Psoas muscle (tissue), 8 donors: ENCODE measurements around the gene DOCK10. TPM values are rescaled to one million over a fixed set of nuclear protein-coding genes. Genes with fewer than 3 reads are reported as not detected.

ENCODE experiments used
- ATAC-seq, 4 donors: fragments of 200-7000 bp; cut with Tn5 transposase; one replicate each; pipeline ENCODE4 v1.9.1; 2020; ENCODE audit warnings: moderate library complexity in 3 of 4, mild to moderate bottlenecking in 2 of 4
- DNase-seq, 2 donors: peaks; one replicate each; pipeline ENCODE4 v3.0.0-alpha.2; 2020
- H3K27ac ChIP-seq: fragments of 200-600 bp; one replicate; pipeline ENCODE4 v1.8.0; 2022
- H3K27me3 ChIP-seq, 3 donors: fragments of 200-600 bp in 1 of 3; one replicate each; pipeline versions ENCODE4 v1.6.1 to v1.8.0; 2013 to 2022; ENCODE audit warnings: low read length in 2 of 3, mild to moderate bottlenecking in 2 of 3, moderate library complexity in 1 of 3; ENCODE audit not compliant: insufficient read depth in 3 of 3
- H3K36me3 ChIP-seq, 2 donors: fragments of 200-600 bp in 1 of 2; one replicate each; pipeline versions ENCODE4 v1.6.1 to v1.8.0; 2013 to 2022; ENCODE audit warnings: low read depth in 1 of 2, mild to moderate bottlenecking in 1 of 2, moderate library complexity in 1 of 2; ENCODE audit not compliant: insufficient read depth in 1 of 2
- H3K4me1 ChIP-seq: fragments of 200-600 bp; one replicate; pipeline ENCODE4 v1.8.0; 2022
- H3K4me3 ChIP-seq: fragments of 200-600 bp; one replicate; pipeline ENCODE4 v1.8.0; 2022; ENCODE audit warnings: mild to moderate bottlenecking
- H3K9me3 ChIP-seq: fragments of 200-600 bp; one replicate; pipeline ENCODE4 v1.8.0; 2022
- WGBS, 3 donors: extraction: QIAGEN DNeasy Blood & Tissue Kit; methylation state at CpG; one replicate each; pipeline versions ENCODE4 v1.1.6 to v1.1.7; 2013; 5-methylcytosine and 5-hydroxymethylcytosine counted together
- intact Hi-C, 2 donors: fragments of 100-400 bp; cut with DNase I; formaldehyde crosslinking; loops; one replicate each; pipeline versions ENCODE4 v1.11.0 to v1.14.2; 2022
- polyA plus RNA-seq, 3 donors: library from polyadenylated mRNA; stranded (reverse); fragments of 200-250 nt; gene quantifications; one replicate each; pipeline ENCODE4 v1.2.3, GENCODE V29; 2013
- total RNA-seq, 4 donors: library from RNA; stranded (reverse); fragmentation: NEBNext Ultra II Directional in 2 of 4; extraction: Animal tissue kit (Norgen Biotek cat#: 25700) in 2 of 4; gene quantifications; one replicate each; pipeline versions ENCODE4 v1.2.1 to v1.2.4, GENCODE V29; 2021 to 2023
- TF ChIP-seq, protein P1 (sequence below): fragments of 200-600 bp; IDR thresholded peaks from one replicate; pipeline ENCODE4 v1.8.0; 2022; ENCODE audit warnings: antibody characterized with exemption
- donor health status: healthy with polysubstance abuse.
- donor health status: DM: no; HTN: no; CAD: no; lungs with moderate emphysema.
- donor health status: Bipolar disorder and iron deficiency.
- donor health status: healthy.
- donor health status: DM: yes; HTN: yes; CAD: no.
- donor health status: DM: no; HTN: no; CAD: no.
- donor health status: DM: no; HTN: no; CAD: no.
- donor health status: DM: yes; HTN: yes; CAD: no.

Gene DOCK10
- total and polyA plus RNA-seq, 7 donors, result 0.17 to 4.4 (median 1.0) TPM

DNA sequence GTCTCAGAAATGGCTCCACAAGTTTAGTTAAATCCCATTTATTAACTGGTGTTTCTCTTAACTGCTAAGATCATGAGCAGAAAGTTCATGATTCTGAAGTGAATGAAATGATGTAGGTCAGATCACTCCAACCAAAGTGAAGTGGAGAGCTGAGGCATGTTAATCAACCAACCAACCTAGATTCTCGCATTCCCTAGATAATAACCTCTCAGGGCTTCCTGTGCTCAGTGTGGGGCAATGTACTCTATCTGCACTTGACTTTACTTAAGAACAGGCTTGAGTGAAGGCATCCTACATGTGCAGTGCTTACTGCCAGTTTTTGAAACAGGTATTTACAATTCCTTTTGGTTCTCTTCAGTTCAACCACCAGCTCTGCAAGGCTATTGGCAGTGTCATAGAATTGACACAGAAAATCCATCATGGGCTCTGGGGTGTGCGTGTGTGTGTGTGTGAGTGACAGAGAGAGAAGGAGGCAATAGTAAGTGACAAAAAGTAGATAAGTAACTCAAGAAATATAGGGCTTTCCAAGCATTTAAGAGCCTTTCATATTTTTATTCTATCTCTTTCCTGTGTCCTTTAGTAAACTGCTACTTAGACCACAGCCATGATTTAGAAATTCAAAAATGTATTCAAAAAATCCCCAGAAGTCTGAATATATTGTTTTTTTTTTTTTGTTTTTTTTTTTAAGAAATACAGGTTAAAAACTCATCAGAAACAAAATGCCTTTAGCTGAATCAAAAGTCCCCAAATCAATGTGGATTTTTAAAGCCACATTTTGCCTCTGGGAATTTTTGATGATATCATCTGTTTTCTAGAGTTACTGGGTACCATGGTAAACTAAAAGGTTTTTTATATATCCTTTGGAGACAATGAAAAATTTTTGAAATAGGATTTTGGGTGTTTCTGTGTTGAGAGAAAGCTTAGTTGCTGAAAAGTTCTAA lies 28.6 kb downstream of the DOCK10 start:
- no peaks in the 10 kb centered on the region for H3K36me3 ChIP-seq
- ATAC-seq (no peak), DNase-seq (no peak)
- intact Hi-C loops, result no loop called here
- no peak overlapping the region for H3K4me3 ChIP-seq
- WGBS, 3 donors, result 94 to 98% (median 95%) methylated on average over 2 of the region's 2 CpGs
- no peaks in the 10 kb centered on the region for H3K27me3 ChIP-seq
- H3K27ac ChIP-seq, result no peak overlapping the region
- no peaks in the 10 kb centered on the region for H3K9me3 ChIP-seq
- H3K4me1 ChIP-seq, result no peaks in the 10 kb centered on the region
- TF ChIP-seq, protein P1, sequence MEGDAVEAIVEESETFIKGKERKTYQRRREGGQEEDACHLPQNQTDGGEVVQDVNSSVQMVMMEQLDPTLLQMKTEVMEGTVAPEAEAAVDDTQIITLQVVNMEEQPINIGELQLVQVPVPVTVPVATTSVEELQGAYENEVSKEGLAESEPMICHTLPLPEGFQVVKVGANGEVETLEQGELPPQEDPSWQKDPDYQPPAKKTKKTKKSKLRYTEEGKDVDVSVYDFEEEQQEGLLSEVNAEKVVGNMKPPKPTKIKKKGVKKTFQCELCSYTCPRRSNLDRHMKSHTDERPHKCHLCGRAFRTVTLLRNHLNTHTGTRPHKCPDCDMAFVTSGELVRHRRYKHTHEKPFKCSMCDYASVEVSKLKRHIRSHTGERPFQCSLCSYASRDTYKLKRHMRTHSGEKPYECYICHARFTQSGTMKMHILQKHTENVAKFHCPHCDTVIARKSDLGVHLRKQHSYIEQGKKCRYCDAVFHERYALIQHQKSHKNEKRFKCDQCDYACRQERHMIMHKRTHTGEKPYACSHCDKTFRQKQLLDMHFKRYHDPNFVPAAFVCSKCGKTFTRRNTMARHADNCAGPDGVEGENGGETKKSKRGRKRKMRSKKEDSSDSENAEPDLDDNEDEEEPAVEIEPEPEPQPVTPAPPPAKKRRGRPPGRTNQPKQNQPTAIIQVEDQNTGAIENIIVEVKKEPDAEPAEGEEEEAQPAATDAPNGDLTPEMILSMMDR, result no peak

DNA sequence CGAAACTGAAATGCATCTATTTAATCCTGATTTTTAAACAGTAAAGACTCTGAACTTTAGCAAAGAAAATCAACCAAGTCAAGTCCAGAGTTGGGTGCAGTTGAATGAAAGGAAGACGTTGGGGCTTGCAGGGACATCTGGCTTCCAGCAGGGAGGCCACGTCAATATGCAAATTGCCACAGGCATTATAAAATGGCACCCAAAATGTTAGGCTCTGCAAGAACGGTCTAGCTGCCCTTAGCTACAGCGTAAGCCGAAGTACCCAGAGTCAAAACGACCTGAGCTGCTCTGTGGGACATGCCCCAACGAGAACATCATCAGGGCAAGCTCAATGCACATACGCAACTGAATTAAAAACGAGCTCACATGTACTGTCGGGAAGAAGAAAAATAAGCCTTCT lies 30.7 kb downstream of the DOCK10 start:
- Histone ChIP-seq H3K27ac (no peak overlapping the region), H3K4me3 (no peak overlapping the region), H3K27me3 (no peaks in the 10 kb centered on the region), H3K4me1 (no peaks in the 10 kb centered on the region), H3K36me3 (no peaks in the 10 kb centered on the region), H3K9me3 (no peaks in the 10 kb centered on the region)
- DNase-seq (no peak), ATAC-seq (no peak)
- WGBS, 3 donors, result 81 to 93% (median 90%) methylated on average over 11 of the region's 11 CpGs
- TF ChIP-seq, protein P1, result no peak
- intact Hi-C loops, result no loop called here

DNA sequence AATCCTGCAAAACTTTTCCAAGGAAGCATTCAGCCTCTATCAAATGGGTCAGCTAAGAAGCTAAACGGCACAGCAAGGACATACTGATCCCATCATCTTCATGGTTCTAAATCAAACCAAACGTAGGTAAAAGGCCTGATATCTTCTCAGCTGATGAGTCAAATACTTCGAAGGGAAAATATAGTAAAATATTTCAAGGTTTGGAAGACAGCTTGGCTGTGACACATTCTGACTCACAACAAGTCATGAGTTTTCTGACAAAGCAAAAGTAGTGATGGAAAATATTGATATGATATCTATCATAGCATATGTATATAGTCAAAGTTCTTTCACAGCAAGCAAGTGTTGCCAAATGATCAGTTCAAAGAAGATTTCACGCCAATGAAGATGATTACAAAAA lies 31.5 kb downstream of the DOCK10 start:
- no peak overlapping the region for H3K27ac ChIP-seq
- ATAC-seq (no peak), DNase-seq (no peak)
- no peaks in the 10 kb centered on the region for H3K4me1 ChIP-seq
- no peaks in the 10 kb centered on the region for H3K27me3 ChIP-seq
- TF ChIP-seq, protein P1, result no peak
- intact Hi-C loops, result no loop called here
- H3K36me3 ChIP-seq, result no peaks in the 10 kb centered on the region
- H3K9me3 ChIP-seq, result no peaks in the 10 kb centered on the region
- WGBS, 3 donors, result 70 to 85% (median 78%) methylated on average over 4 of the region's 4 CpGs
- no peak overlapping the region for H3K4me3 ChIP-seq

DNA sequence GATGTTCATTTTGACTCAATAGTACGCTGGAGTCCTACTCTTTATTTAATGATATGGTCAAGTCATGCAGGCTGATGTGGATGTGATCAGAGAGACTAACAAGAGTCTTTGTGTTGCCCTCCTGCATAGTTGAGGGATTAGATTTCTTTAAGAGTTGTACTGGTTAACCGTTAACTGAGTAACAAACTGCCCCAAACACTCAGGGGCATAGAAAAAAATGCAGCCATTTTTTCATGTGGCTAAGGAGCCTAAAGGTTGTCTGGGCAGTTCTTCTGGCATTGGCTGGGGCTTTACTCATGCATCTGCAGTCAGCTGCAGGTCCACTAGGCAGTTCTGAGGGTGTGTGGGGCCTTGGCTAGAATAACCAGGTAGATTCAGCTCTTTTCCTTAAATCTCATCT lies 32.5 kb downstream of the DOCK10 start:
- H3K9me3 ChIP-seq, result no peaks in the 10 kb centered on the region
- DNase-seq (no peak), ATAC-seq (no peak)
- no peaks in the 10 kb centered on the region for H3K27me3 ChIP-seq
- 79 to 90% (median 86%) methylated on average over 2 of the region's 2 CpGs for WGBS, 3 donors
- H3K4me3 ChIP-seq, result no peak overlapping the region
- intact Hi-C loops, result loop anchor here in 1 of 2 donors (10.0 kb wide), 1 partner anchor 645 kb away; no protein-coding TSS in a partner anchor
- TF ChIP-seq, protein P1, result no peak
- H3K4me1 ChIP-seq, result no peaks in the 10 kb centered on the region
- H3K36me3 ChIP-seq, result no peaks in the 10 kb centered on the region
- no peak overlapping the region for H3K27ac ChIP-seq
